Ishikawa (cell line): Measurements from ENCODE around the gene AREG.

ENCODE experiments used
- CEBPB ChIP-seq: IDR thresholded peaks from 2 replicates; pipeline ENCODE4 v1.6.1; 2012
- CREB1 ChIP-seq: IDR thresholded peaks from 2 replicates; pipeline ENCODE4 v1.6.1; 2012; ENCODE audit warnings: low read depth
- EGR1 ChIP-seq: IDR thresholded peaks from 2 replicates; pipeline ENCODE4 v1.6.1; 2012
- EP300 ChIP-seq: IDR thresholded peaks from 2 replicates; pipeline ENCODE4 v1.6.1; 2012; ENCODE audit warnings: borderline replicate concordance
- FOXM1 ChIP-seq: IDR thresholded peaks from 2 replicates; pipeline ENCODE4 v1.6.1; 2012; ENCODE audit warnings: low read depth, borderline replicate concordance
- MAX ChIP-seq: IDR thresholded peaks from 2 replicates; pipeline ENCODE4 v1.6.1; 2012
- NFIC ChIP-seq: IDR thresholded peaks from 2 replicates; pipeline ENCODE4 v1.6.1; 2012
- RAD21 ChIP-seq: IDR thresholded peaks from 2 replicates; pipeline ENCODE4 v1.6.1; 2012; ENCODE audit warnings: low read depth
- TAF1 ChIP-seq: IDR thresholded peaks from 2 replicates; pipeline ENCODE4 v1.6.1; 2012; ENCODE audit warnings: low read depth, mild to moderate bottlenecking
- TCF12 ChIP-seq: IDR thresholded peaks from 2 replicates; pipeline ENCODE4 v1.6.1; 2012; ENCODE audit warnings: low read depth
- TEAD4 ChIP-seq: IDR thresholded peaks from 2 replicates; pipeline ENCODE4 v1.6.1; 2012
- YY1 ChIP-seq: IDR thresholded peaks from 2 replicates; pipeline ENCODE4 v1.6.1; 2012; ENCODE audit warnings: low read depth
- ZBTB7A ChIP-seq: IDR thresholded peaks from 2 replicates; pipeline ENCODE4 v1.6.1; 2012; ENCODE audit warnings: low read depth
- TF ChIP-seq, protein P1 (sequence below): IDR thresholded peaks from 2 replicates; pipeline ENCODE4 v1.6.1; 2012; ENCODE audit warnings: low read depth, mild to moderate bottlenecking
- TF ChIP-seq, protein P2 (sequence below): IDR thresholded peaks from 2 replicates; pipeline ENCODE4 v1.6.1; 2012

Gene AREG

DNA sequence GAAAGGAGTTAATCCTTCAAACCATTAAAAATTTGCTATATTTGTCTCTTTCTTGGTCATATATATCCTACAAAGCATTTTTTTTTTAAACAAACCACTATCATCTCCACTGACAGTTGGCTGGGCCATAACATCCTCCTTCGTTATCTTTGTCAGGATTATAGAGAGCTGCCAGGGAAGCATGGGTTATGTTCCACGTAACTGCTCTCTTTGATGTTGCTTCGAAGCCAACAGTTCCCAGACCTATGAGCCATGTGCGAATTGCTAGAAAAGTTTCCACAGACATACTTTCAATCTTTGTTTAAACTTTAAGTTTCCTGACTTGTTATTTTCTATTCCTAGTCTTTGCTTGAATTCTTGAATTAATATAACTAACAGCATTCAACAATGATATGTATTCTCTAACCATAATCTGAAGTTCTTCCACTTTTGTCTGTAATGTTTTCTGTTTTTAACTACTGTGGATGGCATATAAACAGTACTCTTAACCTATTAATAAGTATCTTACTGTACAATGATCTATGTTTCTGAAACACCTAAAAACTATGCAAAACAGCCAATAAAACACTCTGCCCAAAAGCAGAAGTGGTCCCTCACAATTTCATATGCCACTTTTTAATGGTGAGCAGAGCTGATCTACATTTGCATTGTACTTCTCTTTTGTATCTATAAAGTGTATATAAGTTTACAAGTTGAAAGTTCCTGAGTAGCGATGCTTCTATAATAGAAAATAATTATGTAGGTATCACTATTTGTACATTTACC lies 42.1 kb upstream of the AREG start:
- TF ChIP-seq RAD21 (no peak), EP300 (no peak), TEAD4 (no peak), NFIC (no peak), TAF1 (no peak), CREB1 (no peak), EGR1 (no peak), FOXM1 (no peak), TCF12 (no peak), MAX (no peak), CEBPB (no peak), YY1 (no peak), ZBTB7A (no peak)
- TF ChIP-seq, protein P1, sequence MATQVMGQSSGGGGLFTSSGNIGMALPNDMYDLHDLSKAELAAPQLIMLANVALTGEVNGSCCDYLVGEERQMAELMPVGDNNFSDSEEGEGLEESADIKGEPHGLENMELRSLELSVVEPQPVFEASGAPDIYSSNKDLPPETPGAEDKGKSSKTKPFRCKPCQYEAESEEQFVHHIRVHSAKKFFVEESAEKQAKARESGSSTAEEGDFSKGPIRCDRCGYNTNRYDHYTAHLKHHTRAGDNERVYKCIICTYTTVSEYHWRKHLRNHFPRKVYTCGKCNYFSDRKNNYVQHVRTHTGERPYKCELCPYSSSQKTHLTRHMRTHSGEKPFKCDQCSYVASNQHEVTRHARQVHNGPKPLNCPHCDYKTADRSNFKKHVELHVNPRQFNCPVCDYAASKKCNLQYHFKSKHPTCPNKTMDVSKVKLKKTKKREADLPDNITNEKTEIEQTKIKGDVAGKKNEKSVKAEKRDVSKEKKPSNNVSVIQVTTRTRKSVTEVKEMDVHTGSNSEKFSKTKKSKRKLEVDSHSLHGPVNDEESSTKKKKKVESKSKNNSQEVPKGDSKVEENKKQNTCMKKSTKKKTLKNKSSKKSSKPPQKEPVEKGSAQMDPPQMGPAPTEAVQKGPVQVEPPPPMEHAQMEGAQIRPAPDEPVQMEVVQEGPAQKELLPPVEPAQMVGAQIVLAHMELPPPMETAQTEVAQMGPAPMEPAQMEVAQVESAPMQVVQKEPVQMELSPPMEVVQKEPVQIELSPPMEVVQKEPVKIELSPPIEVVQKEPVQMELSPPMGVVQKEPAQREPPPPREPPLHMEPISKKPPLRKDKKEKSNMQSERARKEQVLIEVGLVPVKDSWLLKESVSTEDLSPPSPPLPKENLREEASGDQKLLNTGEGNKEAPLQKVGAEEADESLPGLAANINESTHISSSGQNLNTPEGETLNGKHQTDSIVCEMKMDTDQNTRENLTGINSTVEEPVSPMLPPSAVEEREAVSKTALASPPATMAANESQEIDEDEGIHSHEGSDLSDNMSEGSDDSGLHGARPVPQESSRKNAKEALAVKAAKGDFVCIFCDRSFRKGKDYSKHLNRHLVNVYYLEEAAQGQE, result no peak
- TF ChIP-seq, protein P2, sequence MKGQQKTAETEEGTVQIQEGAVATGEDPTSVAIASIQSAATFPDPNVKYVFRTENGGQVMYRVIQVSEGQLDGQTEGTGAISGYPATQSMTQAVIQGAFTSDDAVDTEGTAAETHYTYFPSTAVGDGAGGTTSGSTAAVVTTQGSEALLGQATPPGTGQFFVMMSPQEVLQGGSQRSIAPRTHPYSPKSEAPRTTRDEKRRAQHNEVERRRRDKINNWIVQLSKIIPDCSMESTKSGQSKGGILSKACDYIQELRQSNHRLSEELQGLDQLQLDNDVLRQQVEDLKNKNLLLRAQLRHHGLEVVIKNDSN, result no peak

GRCh38 chr4:74407891-74408290 lies 37.0 kb upstream of the AREG start:
- no peak for TF ChIP-seq CREB1
- no peak for TF ChIP-seq FOXM1
- TF ChIP-seq, protein P1, result no peak
- TF ChIP-seq EP300, result no peak
- no peak for TF ChIP-seq TAF1
- TF ChIP-seq TEAD4, result no peak
- TF ChIP-seq RAD21, result no peak
- TF ChIP-seq TCF12, result no peak
- no peak for TF ChIP-seq MAX
- no peak for TF ChIP-seq ZBTB7A
- TF ChIP-seq, protein P2, result no peak
- TF ChIP-seq NFIC, result no peak

DNA sequence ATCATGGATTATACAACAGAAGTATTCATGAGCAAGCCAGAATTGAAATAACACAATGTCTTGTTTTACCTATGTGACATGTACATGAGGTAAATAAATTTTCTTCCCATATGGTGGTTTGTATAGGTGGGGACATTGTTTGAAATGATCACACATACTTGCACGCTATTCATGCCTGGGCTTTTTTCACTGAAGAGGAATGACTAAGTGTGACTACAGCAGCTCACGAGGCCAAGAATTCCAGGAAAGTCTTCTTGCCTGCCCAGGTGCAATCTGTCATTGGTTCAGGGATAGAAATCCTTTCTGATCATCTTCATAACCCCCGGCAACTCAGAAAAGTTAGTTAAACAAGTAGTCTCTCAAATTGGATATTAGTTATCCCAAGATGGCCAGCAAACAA lies 36.3 kb upstream of the AREG start:
- TF ChIP-seq, protein P2, result no peak
- TF ChIP-seq EP300 (no peak), CEBPB (no peak), EGR1 (no peak), TCF12 (no peak), ZBTB7A (no peak), FOXM1 (no peak), TAF1 (no peak), CREB1 (no peak), MAX (no peak), TEAD4 (no peak), NFIC (no peak), YY1 (no peak), RAD21 (no peak)
- TF ChIP-seq, protein P1, result no peak
